Fibroblast of the aortic adventitia (primary cell): ENCODE data around the gene PCED1B. TPM values are rescaled to one million over a fixed set of nuclear protein-coding genes. Genes with fewer than 3 reads are reported as not detected.

Experiments used
- DNase-seq: peaks from one replicate; pipeline ENCODE4 v3.0.0-alpha.2; 2010; ENCODE audit warnings: low read depth
- H3K4me3 ChIP-seq: 2 replicates; pipeline ENCODE4 v1.5.1; 2011; ENCODE audit warnings: low read depth, mild to moderate bottlenecking, control low read depth, low read length, moderate library complexity
- CTCF ChIP-seq: IDR thresholded peaks from 2 replicates; pipeline ENCODE4 v1.5.1; 2011; ENCODE audit warnings: mild to moderate bottlenecking, low read length, control low read depth, inconsistent platforms; ENCODE audit not compliant: insufficient read depth
- total RNA-seq: library from RNA; depleted of rRNA; stranded (reverse); fragments of >200 nt; gene quantifications from 2 replicates; pipeline ENCODE4 v1.2.3, GENCODE V29; 2012; ENCODE audit warnings: low replicate concordance

Gene PCED1B
- total RNA-seq, 1 donor: 0.27 TPM

- no peak for DNase-seq
- H3K4me3 ChIP-seq: no peak overlapping the region
- no peak for TF ChIP-seq CTCF
Observed at GRCh38 chr12:47249082-47249481, 169.7 kb downstream of the PCED1B start.

GRCh38 chr12:47249719-47250357, 170.4 kb downstream of the PCED1B start:
- no peak for TF ChIP-seq CTCF
- no peak overlapping the region for H3K4me3 ChIP-seq
- peak; percentile 59 for DNase-seq

- no peak for TF ChIP-seq CTCF
- no peak for DNase-seq
Observed at GRCh38 chr12:47251919-47252318, 172.5 kb downstream of the PCED1B start.

GRCh38 chr12:47264951-47265350, 185.5 kb downstream of the PCED1B start:
- no peak overlapping the region for H3K4me3 ChIP-seq
- no peak for TF ChIP-seq CTCF
- DNase-seq: no peak

More at GRCh38 chr12:47251919-47252318, 172.5 kb downstream of the PCED1B start:
- no peak overlapping the region for H3K4me3 ChIP-seq

- H3K4me3 ChIP-seq: no peak overlapping the region
- no peak for DNase-seq
- no peak for TF ChIP-seq CTCF
Observed at GRCh38 chr12:47265391-47265790, 186.0 kb downstream of the PCED1B start.

GRCh38 chr12:47267571-47267970, 188.2 kb downstream of the PCED1B start:
- H3K4me3 ChIP-seq: no peak overlapping the region
- no peak for TF ChIP-seq CTCF
- DNase-seq: no peak
